HEK293 (cell line): ENCODE measurements around the gene PINLYP.

Experiments used
- CTCF ChIA-PET: fragments of 350-600 bp; formaldehyde crosslinking; extraction: SDS; loops from one replicate; lab custom pipeline; 2021; ENCODE audit warnings: antibody characterized with exemption; lab: Yijun Ruan, JAX
- POLR2A ChIA-PET: fragments of 300-600 bp; formaldehyde crosslinking; extraction: SDS; loops from one replicate; lab custom pipeline; 2020; ENCODE audit warnings: antibody characterized with exemption, inconsistent platforms; lab: Yijun Ruan, JAX
- H3K27ac ChIP-seq: fragments of 200-500 bp; sonication (Bioruptor generic); 2 replicates; pipeline ENCODE4 v1.5.1; 2014; ENCODE audit warnings: low read depth, low read length, control low read depth, inconsistent platforms; ENCODE audit errors: extremely low read depth
- H3K36me3 ChIP-seq, 2 experiments: fragments of 200-500 bp in 1 of 2; sonication (Bioruptor generic) in 1 of 2; 1 replicate in 1 of 2; 2 replicates in 1 of 2; pipeline ENCODE4 v1.5.1; 2014 to 2017; ENCODE audit warnings: inconsistent platforms in 2 of 2, low read length in 2 of 2; ENCODE audit not compliant: control insufficient read depth in 2 of 2, insufficient read depth in 1 of 2
- H3K4me1 ChIP-seq: fragments of 200-500 bp; sonication (Bioruptor generic); 2 replicates; pipeline ENCODE4 v1.5.1; 2014; ENCODE audit warnings: mild to moderate bottlenecking, low read length, inconsistent platforms; ENCODE audit not compliant: control insufficient read depth, insufficient read depth
- H3K4me3 ChIP-seq: 2 replicates; pipeline ENCODE4 v1.5.1; 2011; ENCODE audit warnings: low read depth, mild to moderate bottlenecking, control low read depth, low read length, moderate library complexity
- H3K9me3 ChIP-seq: fragments of 200-500 bp; sonication (Bioruptor generic); 2 replicates; pipeline ENCODE4 v1.5.1; 2014; ENCODE audit warnings: low read depth, low read length, inconsistent platforms; ENCODE audit not compliant: control insufficient read depth, insufficient read depth
- BCL11A ChIP-seq: fragments of 450-650 bp; formaldehyde crosslinking; IDR thresholded peaks from 2 replicates; pipeline ENCODE4 v1.5.1; 2016; ENCODE audit warnings: low read depth, missing biosample characterization, missing genetic modification characterization
- FEZF1 ChIP-seq: fragments of 450-650 bp; formaldehyde crosslinking; IDR thresholded peaks from 2 replicates; pipeline ENCODE4 v1.5.1; 2016; ENCODE audit warnings: missing biosample characterization, missing genetic modification characterization
- GLI4 ChIP-seq: fragments of 450-650 bp; formaldehyde crosslinking; IDR thresholded peaks from 2 replicates; pipeline ENCODE4 v1.5.1; 2016; ENCODE audit warnings: missing biosample characterization, missing genetic modification characterization
- GLIS2 ChIP-seq: fragments of 450-650 bp; formaldehyde crosslinking; IDR thresholded peaks from 2 replicates; pipeline ENCODE4 v1.5.1; 2016; ENCODE audit warnings: missing biosample characterization, missing genetic modification characterization
- KLF1 ChIP-seq: fragments of 450-650 bp; formaldehyde crosslinking; IDR thresholded peaks from 2 replicates; pipeline ENCODE4 v1.5.1; 2016; ENCODE audit warnings: missing biosample characterization, missing genetic modification characterization
- KLF8 ChIP-seq: fragments of 450-650 bp; formaldehyde crosslinking; IDR thresholded peaks from 2 replicates; pipeline ENCODE4 v1.5.1; 2016; ENCODE audit warnings: missing biosample characterization, missing genetic modification characterization
- SALL2 ChIP-seq: fragments of 450-650 bp; formaldehyde crosslinking; IDR thresholded peaks from 2 replicates; pipeline ENCODE4 v1.5.0; 2017; ENCODE audit warnings: missing biosample characterization, mild to moderate bottlenecking, missing genetic modification characterization, borderline replicate concordance
- SCRT1 ChIP-seq: fragments of 450-650 bp; formaldehyde crosslinking; IDR thresholded peaks from 2 replicates; pipeline ENCODE4 v1.5.1; 2016; ENCODE audit warnings: missing biosample characterization, missing genetic modification characterization, borderline replicate concordance
- SCRT2 ChIP-seq: fragments of 450-650 bp; formaldehyde crosslinking; IDR thresholded peaks from 2 replicates; pipeline ENCODE4 v1.5.1; 2016; ENCODE audit warnings: missing biosample characterization, missing genetic modification characterization
- SP2 ChIP-seq: fragments of 450-650 bp; formaldehyde crosslinking; IDR thresholded peaks from 2 replicates; pipeline ENCODE4 v1.5.1; 2016; ENCODE audit warnings: missing biosample characterization, missing genetic modification characterization
- SP7 ChIP-seq: fragments of 450-650 bp; formaldehyde crosslinking; IDR thresholded peaks from 2 replicates; pipeline ENCODE4 v1.5.1; 2016; ENCODE audit warnings: missing biosample characterization, missing genetic modification characterization
- TCF7L2 ChIP-seq: IDR thresholded peaks from 2 replicates; pipeline ENCODE4 v1.6.1; 2011; ENCODE audit warnings: low read depth, mild to moderate bottlenecking, inconsistent platforms, low read length, moderate library complexity, borderline replicate concordance
- ZBTB17 ChIP-seq: fragments of 450-650 bp; formaldehyde crosslinking; IDR thresholded peaks from 2 replicates; pipeline ENCODE4 v1.5.1; 2016; ENCODE audit warnings: missing biosample characterization, missing genetic modification characterization
- ZBTB8A ChIP-seq: fragments of 450-650 bp; formaldehyde crosslinking; IDR thresholded peaks from 2 replicates; pipeline ENCODE4 v1.5.1; 2016; ENCODE audit warnings: missing biosample characterization, missing genetic modification characterization
- ZFP69B ChIP-seq: fragments of 450-650 bp; formaldehyde crosslinking; IDR thresholded peaks from 2 replicates; pipeline ENCODE4 v1.5.1; 2016; ENCODE audit warnings: missing biosample characterization, missing genetic modification characterization
- ZNF146 ChIP-seq: fragments of 450-650 bp; formaldehyde crosslinking; IDR thresholded peaks from 2 replicates; pipeline ENCODE4 v1.5.1; 2016; ENCODE audit warnings: missing biosample characterization, missing genetic modification characterization
- ZNF174 ChIP-seq: fragments of 450-650 bp; formaldehyde crosslinking; IDR thresholded peaks from 2 replicates; pipeline ENCODE4 v1.5.0; 2017; ENCODE audit warnings: missing biosample characterization, mild to moderate bottlenecking, missing genetic modification characterization
- ZNF23 ChIP-seq: fragments of 450-650 bp; formaldehyde crosslinking; IDR thresholded peaks from 2 replicates; pipeline ENCODE4 v1.5.1; 2016; ENCODE audit warnings: missing biosample characterization, missing genetic modification characterization, borderline replicate concordance
- ZNF239 ChIP-seq: fragments of 450-650 bp; formaldehyde crosslinking; IDR thresholded peaks from 2 replicates; pipeline ENCODE4 v1.5.1; 2016; ENCODE audit warnings: missing biosample characterization, missing genetic modification characterization
- ZNF24 ChIP-seq: fragments of 450-650 bp; formaldehyde crosslinking; IDR thresholded peaks from 2 replicates; pipeline ENCODE4 v1.5.1; 2016; ENCODE audit warnings: missing biosample characterization, missing genetic modification characterization
- ZNF341 ChIP-seq: fragments of 450-650 bp; formaldehyde crosslinking; IDR thresholded peaks from 2 replicates; pipeline ENCODE4; 2016; ENCODE audit warnings: low read depth, missing biosample characterization, missing genetic modification characterization
- ZNF391 ChIP-seq: fragments of 450-650 bp; formaldehyde crosslinking; IDR thresholded peaks from 2 replicates; pipeline ENCODE4 v1.5.1; 2016; ENCODE audit warnings: low read depth, missing biosample characterization, missing genetic modification characterization, borderline replicate concordance
- ZNF510 ChIP-seq: fragments of 450-650 bp; formaldehyde crosslinking; IDR thresholded peaks from 2 replicates; pipeline ENCODE4 v1.5.1; 2018; ENCODE audit warnings: mild to moderate bottlenecking, missing genetic modification characterization, missing biosample characterization; ENCODE audit not compliant: insufficient replicate concordance
- ZNF544 ChIP-seq: fragments of 450-650 bp; formaldehyde crosslinking; IDR thresholded peaks from 2 replicates; pipeline ENCODE4 v1.5.0; 2017; ENCODE audit warnings: missing biosample characterization, missing genetic modification characterization
- ZNF585B ChIP-seq: fragments of 450-650 bp; formaldehyde crosslinking; IDR thresholded peaks from 2 replicates; pipeline ENCODE4 v1.5.1; 2016; ENCODE audit warnings: missing biosample characterization, missing genetic modification characterization
- ZNF621 ChIP-seq: fragments of 450-650 bp; formaldehyde crosslinking; IDR thresholded peaks from 2 replicates; pipeline ENCODE4 v1.5.1; 2017; ENCODE audit warnings: missing biosample characterization, missing genetic modification characterization
- ZNF785 ChIP-seq: fragments of 450-650 bp; formaldehyde crosslinking; IDR thresholded peaks from 2 replicates; pipeline ENCODE4 v1.5.1; 2016; ENCODE audit warnings: missing biosample characterization, missing genetic modification characterization
- ZNF791 ChIP-seq: fragments of 450-650 bp; formaldehyde crosslinking; IDR thresholded peaks from 2 replicates; pipeline ENCODE4 v1.5.1; 2016; ENCODE audit warnings: missing biosample characterization, missing genetic modification characterization
- ZNF830 ChIP-seq: fragments of 450-650 bp; IDR thresholded peaks from 2 replicates; pipeline ENCODE4 v1.5.0; 2018; ENCODE audit warnings: missing biosample characterization, missing genetic modification characterization, low read depth, mild to moderate bottlenecking, moderate library complexity
- ZNF843 ChIP-seq: fragments of 450-650 bp; formaldehyde crosslinking; IDR thresholded peaks from 2 replicates; pipeline ENCODE4 v1.5.1; 2016; ENCODE audit warnings: missing biosample characterization, missing genetic modification characterization
- TF ChIP-seq, protein P1 (sequence below): fragments of 450-650 bp; formaldehyde crosslinking; IDR thresholded peaks from 2 replicates; pipeline ENCODE4 v1.5.1; 2017; ENCODE audit warnings: missing biosample characterization, mild to moderate bottlenecking, missing genetic modification characterization, moderate library complexity
- TF ChIP-seq, protein P2 (sequence below): fragments of 450-650 bp; formaldehyde crosslinking; IDR thresholded peaks from 2 replicates; pipeline ENCODE4 v1.5.1; 2016; ENCODE audit warnings: missing biosample characterization, missing genetic modification characterization, borderline replicate concordance
- TF ChIP-seq, protein P3 (sequence below): fragments of 450-650 bp; formaldehyde crosslinking; optimal IDR thresholded peaks from 2 replicates; pipeline ENCODE3; 2016; ENCODE audit warnings: missing biosample characterization, mild to moderate bottlenecking, missing genetic modification characterization

Gene PINLYP

GRCh38 chr19:43560687-43561086 is 14.9 kb upstream of the PINLYP start (continued):
- TF ChIP-seq ZNF174 (tag by site-specific recombination): no peak
- TF ChIP-seq SP2 (tag by site-specific recombination): no peak
- peak; percentile 80 for TF ChIP-seq GLIS2
- no peak for TF ChIP-seq KLF8 (tag by site-specific recombination)
- no peak for TF ChIP-seq ZNF544 (tag by site-specific recombination)
- TF ChIP-seq ZNF791: no peak
- TF ChIP-seq ZBTB8A (tag by site-specific recombination): no peak
- TF ChIP-seq ZNF24 (tag by site-specific recombination): no peak
- no peak for TF ChIP-seq SALL2
- no peak for TF ChIP-seq ZNF391
- TF ChIP-seq ZNF239 (tag by site-specific recombination): no peak
- TF ChIP-seq ZFP69B (tag by site-specific recombination): no peak
- TF ChIP-seq ZNF585B: no peak
- TF ChIP-seq ZBTB17 (tag by site-specific recombination): no peak
- no peak for TF ChIP-seq SCRT1 (tag by site-specific recombination)
- no peak for TF ChIP-seq SCRT2 (tag by site-specific recombination)
- TF ChIP-seq ZNF510 (tag by site-specific recombination): no peak

DNA sequence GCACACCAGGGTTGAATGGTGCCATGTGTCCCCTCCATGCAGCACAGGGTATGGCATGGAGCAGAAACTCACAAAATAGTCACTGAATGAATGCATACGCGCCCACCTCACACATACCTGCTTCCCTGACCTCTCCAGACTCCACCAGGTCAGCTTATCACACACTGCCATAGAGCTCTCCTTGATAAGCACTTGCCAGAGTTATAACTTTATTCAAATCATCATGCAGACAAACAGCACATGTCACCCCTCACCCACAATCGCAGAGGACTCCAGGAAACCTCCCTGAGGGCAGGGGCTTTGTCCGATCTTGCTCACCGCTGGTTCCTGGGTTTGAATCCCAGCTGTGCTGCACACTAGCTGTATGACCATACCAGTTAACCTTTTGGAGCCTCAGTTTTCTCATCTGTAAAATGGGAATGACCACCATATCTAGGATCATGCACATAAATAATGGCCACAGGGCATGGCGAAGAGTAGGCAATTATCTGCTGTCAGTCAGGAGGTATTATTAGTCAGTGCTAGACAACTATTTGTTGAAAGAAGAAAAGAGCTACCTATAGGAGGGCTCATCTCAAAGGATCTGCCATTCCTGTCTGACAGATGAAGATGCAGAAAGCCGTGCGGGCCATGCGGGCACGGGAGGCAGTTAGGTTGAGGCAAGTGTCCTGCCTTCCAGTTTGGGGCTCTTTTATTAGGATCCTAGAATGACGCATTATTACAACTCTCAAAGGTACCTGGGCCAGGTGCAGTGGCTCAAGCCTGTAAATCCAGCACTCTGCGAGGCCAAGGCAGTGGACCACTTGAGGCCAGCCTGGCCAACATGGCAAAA is 14.2 kb upstream of the PINLYP start:
- Histone ChIP-seq H3K27ac (0 out of 2 replicates have a peak overlapping the region, but pooled peaks have one; percentile 11), H3K4me3 (no peak overlapping the region), H3K4me1 (no peaks in the 10 kb centered on the region; the same call in 1 of the 2 replicates), H3K9me3 (no peaks in the 10 kb centered on the region; the same call in 1 of the 2 replicates), H3K36me3 (peaks cover 50 to 91% of the 10 kb centered on the region in 2 experiments)
- ChIA-PET POLR2A (interaction anchor here (0.5 to 1.0 kb wide), 3 partner anchors 24 to 101 kb away, joined by 3 to 5 read pairs (median 3); partner anchors contain the start of genes IRGQ and ZNF576), CTCF (interaction anchor here (0.5 to 1.7 kb wide), 5 partner anchors 11 to 56 kb away, joined by 3 to 9 read pairs (median 6); no protein-coding TSS in a partner anchor)
- TF ChIP-seq ZNF391 (0 out of 2 replicates have a peak, but pooled peaks have one; percentile 58), ZNF146 (tag by site-specific recombination) (no peak), GLI4 (tag by site-specific recombination) (no peak), ZNF843 (no peak), KLF1 (no peak), BCL11A (no peak), TCF7L2 (no peak), SP7 (tag by site-specific recombination) (peak; percentile 14; the same call in 1 of the 2 replicates), ZNF621 (tag by site-specific recombination) (no peak), ZNF785 (no peak), ZNF23 (tag by site-specific recombination) (no peak), ZNF341 (no peak), ZNF830 (tag by site-specific recombination) (no peak), FEZF1 (no peak)
- TF ChIP-seq, protein P1, sequence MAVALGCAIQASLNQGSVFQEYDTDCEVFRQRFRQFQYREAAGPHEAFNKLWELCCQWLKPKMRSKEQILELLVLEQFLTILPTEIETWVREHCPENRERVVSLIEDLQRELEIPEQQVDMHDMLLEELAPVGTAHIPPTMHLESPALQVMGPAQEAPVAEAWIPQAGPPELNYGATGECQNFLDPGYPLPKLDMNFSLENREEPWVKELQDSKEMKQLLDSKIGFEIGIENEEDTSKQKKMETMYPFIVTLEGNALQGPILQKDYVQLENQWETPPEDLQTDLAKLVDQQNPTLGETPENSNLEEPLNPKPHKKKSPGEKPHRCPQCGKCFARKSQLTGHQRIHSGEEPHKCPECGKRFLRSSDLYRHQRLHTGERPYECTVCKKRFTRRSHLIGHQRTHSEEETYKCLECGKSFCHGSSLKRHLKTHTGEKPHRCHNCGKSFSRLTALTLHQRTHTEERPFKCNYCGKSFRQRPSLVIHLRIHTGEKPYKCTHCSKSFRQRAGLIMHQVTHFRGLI (tag by site-specific recombination): no peak
- TF ChIP-seq, protein P2, sequence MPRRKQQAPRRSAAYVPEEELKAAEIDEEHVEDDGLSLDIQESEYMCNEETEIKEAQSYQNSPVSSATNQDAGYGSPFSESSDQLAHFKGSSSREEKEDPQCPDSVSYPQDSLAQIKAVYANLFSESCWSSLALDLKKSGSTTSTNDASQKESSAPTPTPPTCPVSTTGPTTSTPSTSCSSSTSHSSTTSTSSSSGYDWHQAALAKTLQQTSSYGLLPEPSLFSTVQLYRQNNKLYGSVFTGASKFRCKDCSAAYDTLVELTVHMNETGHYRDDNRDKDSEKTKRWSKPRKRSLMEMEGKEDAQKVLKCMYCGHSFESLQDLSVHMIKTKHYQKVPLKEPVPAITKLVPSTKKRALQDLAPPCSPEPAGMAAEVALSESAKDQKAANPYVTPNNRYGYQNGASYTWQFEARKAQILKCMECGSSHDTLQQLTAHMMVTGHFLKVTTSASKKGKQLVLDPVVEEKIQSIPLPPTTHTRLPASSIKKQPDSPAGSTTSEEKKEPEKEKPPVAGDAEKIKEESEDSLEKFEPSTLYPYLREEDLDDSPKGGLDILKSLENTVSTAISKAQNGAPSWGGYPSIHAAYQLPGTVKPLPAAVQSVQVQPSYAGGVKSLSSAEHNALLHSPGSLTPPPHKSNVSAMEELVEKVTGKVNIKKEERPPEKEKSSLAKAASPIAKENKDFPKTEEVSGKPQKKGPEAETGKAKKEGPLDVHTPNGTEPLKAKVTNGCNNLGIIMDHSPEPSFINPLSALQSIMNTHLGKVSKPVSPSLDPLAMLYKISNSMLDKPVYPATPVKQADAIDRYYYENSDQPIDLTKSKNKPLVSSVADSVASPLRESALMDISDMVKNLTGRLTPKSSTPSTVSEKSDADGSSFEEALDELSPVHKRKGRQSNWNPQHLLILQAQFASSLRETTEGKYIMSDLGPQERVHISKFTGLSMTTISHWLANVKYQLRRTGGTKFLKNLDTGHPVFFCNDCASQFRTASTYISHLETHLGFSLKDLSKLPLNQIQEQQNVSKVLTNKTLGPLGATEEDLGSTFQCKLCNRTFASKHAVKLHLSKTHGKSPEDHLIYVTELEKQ (tag by site-specific recombination): 0 out of 2 replicates have a peak, but pooled peaks have one; percentile 15
- TF ChIP-seq, protein P3, sequence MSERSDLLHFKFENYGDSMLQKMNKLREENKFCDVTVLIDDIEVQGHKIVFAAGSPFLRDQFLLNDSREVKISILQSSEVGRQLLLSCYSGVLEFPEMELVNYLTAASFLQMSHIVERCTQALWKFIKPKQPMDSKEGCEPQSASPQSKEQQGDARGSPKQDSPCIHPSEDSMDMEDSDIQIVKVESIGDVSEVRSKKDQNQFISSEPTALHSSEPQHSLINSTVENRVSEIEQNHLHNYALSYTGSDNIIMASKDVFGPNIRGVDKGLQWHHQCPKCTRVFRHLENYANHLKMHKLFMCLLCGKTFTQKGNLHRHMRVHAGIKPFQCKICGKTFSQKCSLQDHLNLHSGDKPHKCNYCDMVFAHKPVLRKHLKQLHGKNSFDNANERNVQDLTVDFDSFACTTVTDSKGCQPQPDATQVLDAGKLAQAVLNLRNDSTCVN (tag by site-specific recombination): no peak
